ENCODE measurements around the gene CREB3.
A peak's percentile ranks its signal among the peaks of the same experiment; 100 is the strongest.

Gene CREB3, protein sequence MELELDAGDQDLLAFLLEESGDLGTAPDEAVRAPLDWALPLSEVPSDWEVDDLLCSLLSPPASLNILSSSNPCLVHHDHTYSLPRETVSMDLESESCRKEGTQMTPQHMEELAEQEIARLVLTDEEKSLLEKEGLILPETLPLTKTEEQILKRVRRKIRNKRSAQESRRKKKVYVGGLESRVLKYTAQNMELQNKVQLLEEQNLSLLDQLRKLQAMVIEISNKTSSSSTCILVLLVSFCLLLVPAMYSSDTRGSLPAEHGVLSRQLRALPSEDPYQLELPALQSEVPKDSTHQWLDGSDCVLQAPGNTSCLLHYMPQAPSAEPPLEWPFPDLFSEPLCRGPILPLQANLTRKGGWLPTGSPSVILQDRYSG

DNA sequence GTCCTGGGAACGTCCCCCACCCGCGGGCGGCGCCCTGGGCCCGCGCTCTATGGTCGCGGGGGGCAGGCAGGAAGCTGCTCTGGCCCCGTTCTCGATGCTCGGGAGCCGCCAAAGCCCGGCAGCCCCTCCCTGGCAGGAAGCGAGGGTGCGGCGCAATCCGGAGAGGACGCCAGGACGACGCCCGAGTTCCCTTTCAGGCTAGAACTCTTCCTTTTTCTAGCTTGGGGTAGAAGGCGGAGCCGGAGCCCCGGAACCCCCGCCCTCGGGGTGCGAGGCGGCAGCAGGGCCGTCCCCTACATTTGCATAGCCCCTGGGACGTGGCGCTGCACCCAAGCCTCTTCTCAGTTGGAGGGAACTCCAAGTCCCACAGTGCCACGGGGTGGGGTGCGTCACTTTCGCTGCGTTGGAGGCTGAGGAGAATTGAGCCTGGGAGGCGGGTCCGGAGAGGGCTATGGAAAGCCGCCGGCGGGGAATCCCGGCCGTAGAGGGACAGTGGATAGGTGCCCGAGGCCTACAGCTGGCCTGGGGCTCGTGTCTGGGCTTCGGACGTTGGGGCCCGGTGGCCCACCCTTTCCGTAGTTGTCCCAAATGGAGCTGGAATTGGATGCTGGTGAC is at the start of gene CREB3, which contains the start of gene TLN1:
Gene CREB3 (plus strand): TSS at position 482 of the 615 bp plus-strand sequence. CDS start 107 bp downstream, at position 589.
Gene TLN1 (minus strand): TSS at position 11 of the 615 bp plus-strand sequence. CDS start 6,501 bp downstream, outside the sequence.
- TF ChIP-seq ZFX (IDR thresholded peaks at IDR 0.05; ENCODE audit: borderline replicate concordance), result no peak
- TF ChIP-seq, protein P1, sequence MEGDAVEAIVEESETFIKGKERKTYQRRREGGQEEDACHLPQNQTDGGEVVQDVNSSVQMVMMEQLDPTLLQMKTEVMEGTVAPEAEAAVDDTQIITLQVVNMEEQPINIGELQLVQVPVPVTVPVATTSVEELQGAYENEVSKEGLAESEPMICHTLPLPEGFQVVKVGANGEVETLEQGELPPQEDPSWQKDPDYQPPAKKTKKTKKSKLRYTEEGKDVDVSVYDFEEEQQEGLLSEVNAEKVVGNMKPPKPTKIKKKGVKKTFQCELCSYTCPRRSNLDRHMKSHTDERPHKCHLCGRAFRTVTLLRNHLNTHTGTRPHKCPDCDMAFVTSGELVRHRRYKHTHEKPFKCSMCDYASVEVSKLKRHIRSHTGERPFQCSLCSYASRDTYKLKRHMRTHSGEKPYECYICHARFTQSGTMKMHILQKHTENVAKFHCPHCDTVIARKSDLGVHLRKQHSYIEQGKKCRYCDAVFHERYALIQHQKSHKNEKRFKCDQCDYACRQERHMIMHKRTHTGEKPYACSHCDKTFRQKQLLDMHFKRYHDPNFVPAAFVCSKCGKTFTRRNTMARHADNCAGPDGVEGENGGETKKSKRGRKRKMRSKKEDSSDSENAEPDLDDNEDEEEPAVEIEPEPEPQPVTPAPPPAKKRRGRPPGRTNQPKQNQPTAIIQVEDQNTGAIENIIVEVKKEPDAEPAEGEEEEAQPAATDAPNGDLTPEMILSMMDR (IDR thresholded peaks at IDR 0.05), result peak; percentile 41

DNA sequence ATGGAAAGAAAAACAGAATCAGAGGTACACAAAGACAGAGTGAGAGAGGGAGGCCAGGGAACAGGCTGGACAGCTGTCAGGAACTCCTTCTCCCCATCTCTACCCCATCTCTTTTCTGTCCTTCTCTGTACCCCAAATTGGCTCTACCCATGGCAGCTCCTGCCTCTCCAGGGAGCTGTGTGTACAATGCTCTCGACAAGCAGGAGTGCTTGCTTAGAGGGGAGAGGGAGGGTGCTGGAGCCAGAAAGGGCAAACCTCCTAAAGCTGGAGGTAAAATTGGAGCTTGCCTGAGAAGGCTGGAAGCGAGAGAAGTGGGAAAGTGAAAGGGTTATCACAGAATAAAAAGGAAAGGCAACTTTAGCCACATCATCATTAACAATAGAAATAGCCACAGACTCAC is 49.1 kb upstream of the CREB3 start:
- no peak overlapping the region for H3K27ac ChIP-seq
- TF ChIP-seq ZFX (IDR thresholded peaks at IDR 0.05; ENCODE audit: borderline replicate concordance), result no peak
- TF ChIP-seq, protein P1 (IDR thresholded peaks at IDR 0.05), result no peak

More for the DNA sequence above, at the start of gene CREB3, which contains the start of gene TLN1:
- peak within 1 kb of the TSS; percentile 94 for H3K27ac ChIP-seq

DNA sequence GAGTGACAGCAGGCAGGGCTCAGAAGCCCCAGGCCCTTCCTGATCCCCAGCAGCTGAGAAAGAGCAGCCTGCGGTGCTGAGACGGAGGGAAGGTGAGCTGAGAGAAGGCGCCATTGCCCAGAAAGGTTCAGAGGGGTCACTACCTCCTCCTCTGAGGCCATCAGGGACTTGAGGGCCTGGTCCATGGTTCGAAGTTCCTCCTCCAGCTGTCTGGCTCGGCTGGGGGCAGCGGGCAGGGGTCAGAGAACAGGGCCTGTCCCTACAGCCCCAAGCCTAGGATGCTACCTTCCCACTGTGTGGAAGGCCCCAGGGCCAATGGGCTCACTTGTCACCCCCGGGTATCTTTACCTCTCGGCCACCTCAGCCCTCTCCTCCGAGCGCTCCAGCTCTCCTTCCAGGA is 47.5 kb upstream of the CREB3 start:
- H3K27ac ChIP-seq, result no peak overlapping the region
- TF ChIP-seq, protein P1 (IDR thresholded peaks at IDR 0.05), result no peak
- TF ChIP-seq ZFX (IDR thresholded peaks at IDR 0.05; ENCODE audit: borderline replicate concordance), result no peak

DNA sequence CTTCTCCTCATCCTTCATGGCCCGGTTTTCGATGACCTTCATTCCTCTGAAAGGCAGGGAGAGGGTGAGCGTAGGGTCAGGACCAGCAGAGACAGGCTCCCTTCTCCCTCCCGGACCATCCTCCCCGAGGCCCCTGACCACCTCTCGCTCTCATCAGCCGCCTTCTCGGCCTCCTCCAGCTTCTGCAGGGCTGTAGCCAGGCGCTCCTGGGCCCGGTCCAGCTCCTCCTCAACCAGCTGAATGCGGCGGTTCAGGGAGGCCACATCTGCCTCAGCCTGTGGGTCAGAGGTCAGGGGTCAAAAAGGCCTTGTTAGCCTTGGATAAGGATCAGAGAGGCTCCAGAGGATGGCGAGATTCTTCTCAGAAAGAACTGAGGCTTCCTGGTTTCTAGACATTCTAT is 47.0 kb upstream of the CREB3 start:
- H3K27ac ChIP-seq, result no peak overlapping the region

DNA sequence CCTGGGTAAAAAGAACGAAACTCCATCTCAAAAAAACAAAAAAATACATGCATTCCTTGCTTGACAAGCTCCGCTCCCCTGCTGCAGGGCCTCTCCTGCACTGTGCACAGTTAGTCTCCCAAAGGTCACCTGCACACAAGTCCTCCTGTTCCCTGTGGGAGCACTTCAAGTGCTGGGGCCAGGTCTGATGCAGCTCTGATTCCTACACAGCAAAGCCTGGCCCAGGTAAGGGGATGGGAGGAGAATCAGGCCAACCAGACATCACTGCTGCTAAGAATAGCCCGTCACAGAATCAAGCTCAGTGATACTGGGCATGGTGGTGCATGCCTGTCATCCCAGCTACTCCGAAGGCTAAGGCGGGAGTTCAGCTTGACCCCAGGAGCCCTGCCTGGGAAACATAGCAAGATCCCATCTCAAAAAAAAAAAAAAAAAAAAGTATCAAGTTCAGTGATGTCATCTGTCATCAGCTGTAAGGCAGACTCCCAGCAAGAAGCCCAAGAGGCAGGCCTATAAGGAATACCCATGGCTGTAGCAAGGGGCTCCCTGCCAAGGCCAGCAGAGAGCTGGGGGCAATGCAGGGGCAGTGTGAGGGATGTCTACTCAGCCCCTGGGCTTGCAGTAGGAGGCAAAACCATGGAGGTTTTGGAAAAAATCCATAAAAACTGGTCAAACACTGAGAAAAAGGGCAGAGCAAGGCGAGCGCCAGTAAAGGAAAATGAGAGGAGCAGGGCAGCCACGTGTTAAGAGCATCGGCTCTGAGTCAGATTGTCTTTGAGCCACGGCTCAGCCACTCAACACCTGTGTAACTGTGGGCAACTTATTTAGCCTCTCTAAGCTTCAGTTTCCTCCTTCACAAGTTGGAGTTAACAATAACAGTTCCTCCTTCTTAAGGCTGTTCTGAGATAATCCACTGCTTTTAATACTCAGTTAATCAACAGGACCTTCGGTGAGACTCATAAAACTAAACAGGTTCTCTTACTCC is 46.0 kb upstream of the CREB3 start:
- TF ChIP-seq ZFX (IDR thresholded peaks at IDR 0.05; ENCODE audit: borderline replicate concordance), result no peak
- TF ChIP-seq, protein P1 (IDR thresholded peaks at IDR 0.05), result no peak
- no peak overlapping the region for H3K27ac ChIP-seq

More for the DNA sequence above, 47.0 kb upstream of the CREB3 start:
- TF ChIP-seq, protein P1 (IDR thresholded peaks at IDR 0.05), result no peak
- TF ChIP-seq ZFX (IDR thresholded peaks at IDR 0.05; ENCODE audit: borderline replicate concordance), result no peak

DNA sequence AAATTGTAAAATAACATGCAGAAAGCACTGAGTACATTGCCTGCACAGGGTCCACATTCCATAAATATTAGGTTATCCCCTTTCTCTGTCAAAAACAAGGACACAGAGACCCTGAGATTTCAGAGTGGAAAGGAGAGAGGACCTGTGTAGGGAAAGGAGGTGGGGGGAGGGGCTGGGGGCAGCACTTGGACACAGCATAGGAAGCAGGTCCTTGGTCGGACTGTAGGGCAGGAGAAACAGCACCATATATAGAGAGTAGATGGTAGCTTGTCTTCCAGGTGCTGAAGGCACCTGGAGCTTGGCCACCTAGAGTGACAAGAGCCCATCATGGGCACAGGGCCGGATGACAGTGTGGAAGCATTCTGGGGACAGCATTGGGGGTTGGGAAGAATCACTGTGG is 45.2 kb upstream of the CREB3 start:
- TF ChIP-seq, protein P1 (IDR thresholded peaks at IDR 0.05), result no peak
- TF ChIP-seq ZFX (IDR thresholded peaks at IDR 0.05; ENCODE audit: borderline replicate concordance), result no peak

More for the DNA sequence above, 45.2 kb upstream of the CREB3 start:
- no peak overlapping the region for H3K27ac ChIP-seq
